SKM-1 treated with dmso at 0.1 percent for 144 hours (cell line): Measurements from ENCODE around the gene TSPAN5.

Source experiments
- DNase-seq: peaks from one replicate; lab custom pipeline; 2025; ENCODE audit not compliant: unreplicated experiment; lab: John Stamatoyannopoulos, UW

TSPAN5 gene

DNA sequence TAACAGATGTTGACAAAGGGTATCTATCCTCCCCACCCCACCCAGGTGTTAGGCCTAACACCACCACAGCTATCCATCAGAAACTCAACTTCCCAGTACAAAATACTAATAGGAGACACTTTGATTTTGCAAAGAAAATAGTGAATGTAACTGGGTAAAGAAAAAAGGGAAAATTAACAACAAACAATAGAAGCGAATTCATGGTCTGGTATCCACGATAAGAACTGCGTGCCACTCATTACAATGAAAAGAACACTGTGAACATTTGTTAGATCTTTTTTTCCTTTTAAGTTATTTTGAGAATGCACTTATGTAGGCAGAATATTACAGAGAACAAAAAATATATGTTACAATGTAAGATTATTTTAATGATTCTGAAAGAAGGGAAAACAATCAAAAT, 12.0 kb downstream of the TSPAN5 start:
- DNase-seq: no peak

DNA sequence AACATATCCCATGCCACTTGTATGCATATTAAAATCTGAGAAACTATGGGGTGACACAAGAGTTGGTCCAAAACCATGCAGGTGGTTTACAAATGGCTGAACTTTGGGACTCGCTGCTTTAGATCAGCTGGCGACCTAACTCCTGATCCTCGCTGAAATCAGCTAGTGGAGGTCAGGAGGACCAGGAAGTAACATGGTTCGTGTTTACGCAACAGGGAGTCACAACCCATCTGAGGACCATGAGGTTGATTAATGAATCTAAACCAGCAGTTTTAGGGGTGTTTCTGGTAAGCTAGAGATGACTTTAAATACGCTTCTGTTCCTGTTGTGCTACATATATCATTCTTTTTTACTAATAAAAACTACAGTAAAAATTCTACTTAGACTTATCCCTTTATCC, 12.9 kb downstream of the TSPAN5 start:
- DNase-seq: no peak

DNA sequence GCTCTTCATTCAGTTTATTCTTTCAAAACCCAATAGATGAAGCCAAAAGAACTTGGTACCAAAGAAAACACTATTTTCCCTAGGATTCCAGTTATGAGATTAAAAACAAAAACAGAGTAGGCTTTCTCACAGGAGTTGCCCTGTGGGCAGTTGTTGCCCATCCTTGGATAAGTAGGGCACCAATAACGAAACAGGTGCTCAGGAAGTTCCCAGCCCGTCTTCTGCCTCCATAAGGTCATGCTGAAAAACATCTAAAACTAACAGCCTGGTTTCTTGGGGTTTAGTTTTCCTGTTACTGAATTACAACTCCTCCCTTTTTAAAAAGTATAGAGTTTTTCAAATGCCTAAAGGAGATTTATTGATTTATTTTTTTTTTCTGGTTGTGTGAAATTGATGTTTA, 14.7 kb downstream of the TSPAN5 start:
- no peak for DNase-seq

DNA sequence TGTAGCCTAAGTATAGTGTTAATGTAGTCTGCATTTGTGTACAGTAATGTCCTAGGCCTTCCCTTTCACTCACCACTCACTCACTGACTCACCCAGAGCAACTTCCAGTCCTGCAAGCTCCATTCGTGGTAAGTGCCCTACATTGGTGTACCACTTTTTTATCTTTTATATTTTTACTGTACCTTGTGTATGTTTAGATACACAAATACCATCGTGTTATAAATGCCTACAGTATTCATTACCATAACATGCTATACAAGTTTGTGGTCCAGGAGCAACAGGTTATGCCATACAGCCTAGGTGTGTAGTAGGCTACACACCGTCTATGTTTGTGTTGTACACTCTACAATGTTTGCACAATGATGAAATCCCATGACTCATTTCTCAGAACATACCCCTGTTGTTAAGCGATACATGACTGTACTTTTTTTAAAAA, 15.4 kb downstream of the TSPAN5 start:
- DNase-seq: no peak

DNA sequence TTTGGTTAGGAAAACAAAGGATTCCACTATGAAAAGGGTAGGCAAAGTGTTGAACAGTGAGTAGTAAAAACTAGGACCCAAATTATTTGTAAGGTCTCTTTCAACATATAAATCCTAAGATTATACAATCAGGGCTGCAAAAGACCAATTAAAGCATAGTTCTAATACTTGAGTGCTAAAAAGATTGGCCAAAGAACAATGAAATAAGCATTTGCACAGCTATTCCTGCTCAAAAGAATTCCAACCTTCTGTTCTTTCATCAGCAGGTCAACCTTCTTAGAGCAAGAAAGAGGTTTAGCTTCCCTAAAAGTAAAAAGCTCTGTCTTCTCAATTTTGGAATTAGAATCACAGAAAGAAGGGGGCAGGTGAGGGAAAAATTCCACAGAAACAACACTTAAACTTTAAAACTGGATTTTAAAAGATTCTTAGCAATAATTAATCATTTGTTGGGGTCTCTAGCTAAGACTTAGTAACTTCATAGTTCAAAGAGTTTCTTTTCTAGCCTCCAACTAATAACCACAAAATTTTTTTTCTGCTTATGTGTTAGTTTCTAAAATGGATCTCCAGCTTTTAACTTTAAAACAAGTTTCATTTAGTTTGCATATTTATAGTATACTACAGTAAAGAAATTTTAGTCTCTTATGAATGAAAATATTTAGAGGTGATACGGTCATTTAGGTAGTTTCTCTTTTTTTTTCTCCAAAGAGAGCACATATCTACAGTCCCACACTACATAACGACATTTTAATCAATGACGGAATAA, 16.3 kb downstream of the TSPAN5 start:
- DNase-seq: no peak

DNA sequence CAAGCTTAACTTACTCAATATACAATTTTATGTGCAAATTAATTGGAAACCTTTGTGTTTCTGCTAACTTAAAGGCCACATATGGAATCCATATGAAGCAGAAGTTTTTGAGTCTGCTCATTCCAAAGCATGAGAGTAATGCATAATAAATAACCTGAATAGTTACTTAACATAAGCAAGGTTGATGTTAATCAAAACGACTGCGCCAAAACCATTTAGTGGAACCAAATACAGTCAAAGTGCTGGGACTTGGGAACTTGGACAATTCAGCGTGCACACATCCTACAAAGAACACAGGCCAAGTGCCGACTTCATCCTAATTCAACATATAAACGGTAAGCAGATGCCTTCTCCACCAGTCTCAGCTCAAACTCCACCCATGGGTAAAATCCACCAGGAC, 17.0 kb downstream of the TSPAN5 start:
- no peak for DNase-seq

DNA sequence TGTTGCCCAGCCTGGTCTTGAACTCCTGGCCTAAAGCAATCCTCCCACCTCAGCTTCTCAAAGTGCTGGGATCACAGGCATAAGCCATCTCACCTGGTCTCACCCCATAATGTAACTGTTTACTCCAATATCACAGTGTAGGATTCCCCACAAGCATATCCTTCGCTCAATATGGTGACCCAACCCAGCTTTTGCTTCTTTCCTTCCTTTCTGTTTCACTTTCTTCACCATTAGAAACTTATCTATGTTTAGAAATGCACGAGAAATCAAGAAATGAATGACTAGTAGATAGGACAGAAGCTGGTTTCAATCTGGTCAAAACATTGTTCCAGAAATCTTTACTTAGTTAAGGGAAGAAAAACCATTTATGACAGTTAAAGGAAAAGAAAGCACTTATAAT, 18.9 kb downstream of the TSPAN5 start:
- no peak for DNase-seq

DNA sequence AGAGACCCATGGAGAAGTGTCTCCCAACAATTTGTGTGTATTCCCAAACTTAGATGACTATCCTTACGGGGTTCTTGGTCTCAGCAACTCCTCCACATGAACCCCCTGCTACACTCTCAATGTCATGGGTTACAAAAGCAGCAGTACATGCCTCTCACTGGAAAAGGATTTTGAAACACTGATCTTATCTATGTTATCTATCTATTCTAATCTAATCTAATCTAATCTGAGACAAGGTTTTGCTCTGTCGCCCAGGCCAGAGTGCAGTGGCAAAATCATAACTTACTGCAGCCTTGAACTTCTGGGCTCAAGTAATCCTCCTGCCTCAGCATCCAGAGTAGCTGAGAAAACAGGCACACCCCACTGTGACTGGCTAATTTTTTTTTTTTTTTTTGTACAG, 19.3 kb downstream of the TSPAN5 start:
- DNase-seq: no peak

DNA sequence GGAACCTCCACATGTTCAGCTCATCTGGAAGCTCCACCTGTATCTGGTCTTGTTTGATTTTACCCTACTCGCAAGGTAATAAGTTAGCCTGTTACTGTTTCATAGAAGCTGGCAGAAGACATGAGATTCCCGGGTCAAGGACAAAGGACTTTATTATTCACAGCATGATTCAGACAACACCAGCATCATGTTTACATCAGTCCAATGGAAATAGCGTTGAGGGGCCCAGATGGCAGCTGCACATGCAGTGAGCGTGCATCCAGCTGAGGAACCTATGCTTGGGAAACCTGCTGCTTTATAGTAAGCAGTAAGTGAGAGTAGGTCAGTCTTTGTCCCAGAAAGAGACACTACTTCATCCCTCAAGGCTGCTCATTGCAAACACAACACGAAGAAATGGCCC, 19.8 kb downstream of the TSPAN5 start:
- DNase-seq: no peak

DNA sequence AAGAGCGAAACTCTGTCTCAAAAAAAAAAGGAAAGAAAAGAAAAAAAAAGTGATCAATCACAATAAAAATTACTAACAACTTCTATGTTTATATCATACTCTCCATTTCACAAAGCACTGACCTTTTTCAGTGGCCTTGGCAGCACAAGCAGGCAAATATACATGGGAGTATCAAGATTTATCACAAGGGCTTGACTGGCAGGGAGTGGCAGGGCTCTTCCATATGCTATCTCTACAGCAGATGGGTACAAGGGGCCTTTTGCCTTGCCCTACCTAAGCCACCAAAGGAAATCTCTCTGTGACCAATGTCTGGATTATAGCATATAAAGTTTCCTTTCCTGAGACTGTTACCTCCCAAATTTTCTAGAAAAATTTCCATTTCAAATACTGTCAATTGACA, 24.4 kb downstream of the TSPAN5 start:
- DNase-seq: no peak

DNA sequence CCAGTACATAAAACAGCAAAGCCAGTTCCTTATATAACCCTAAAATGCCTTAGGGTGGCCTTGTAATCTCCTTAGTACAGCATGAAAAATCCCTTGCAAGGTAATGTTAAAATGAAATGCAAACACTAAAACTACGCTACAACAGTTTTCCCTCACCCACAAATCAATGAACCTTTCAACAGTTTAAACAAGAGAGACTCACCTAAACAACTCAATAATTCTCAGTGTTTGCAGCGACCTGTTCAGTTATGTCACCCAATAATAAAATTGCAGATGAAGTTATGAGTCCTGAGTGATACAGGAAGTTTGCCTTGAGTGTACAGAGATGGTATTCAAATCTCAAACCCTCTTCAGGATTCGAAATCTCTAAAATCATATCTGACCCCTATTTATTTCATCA, 25.3 kb downstream of the TSPAN5 start:
- DNase-seq: no peak

DNA sequence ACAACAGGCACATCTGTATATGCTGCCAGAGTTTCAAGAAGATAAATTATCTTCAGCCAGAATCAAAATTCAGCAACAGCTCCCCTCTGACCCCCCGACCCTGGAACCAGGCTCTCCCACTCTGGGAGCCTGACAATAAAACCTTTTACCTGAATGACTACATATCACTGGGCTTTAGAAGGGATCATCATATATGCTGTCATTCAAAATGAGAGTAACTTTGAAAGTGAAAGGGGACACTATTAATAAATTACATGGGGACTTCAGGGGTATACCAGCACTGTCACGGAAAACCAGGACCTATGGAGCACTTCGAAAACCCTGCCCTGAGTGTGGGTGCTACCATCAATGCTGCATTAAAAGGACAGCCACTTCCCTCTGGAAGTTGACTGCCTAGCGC, 26.2 kb downstream of the TSPAN5 start:
- no peak for DNase-seq

DNA sequence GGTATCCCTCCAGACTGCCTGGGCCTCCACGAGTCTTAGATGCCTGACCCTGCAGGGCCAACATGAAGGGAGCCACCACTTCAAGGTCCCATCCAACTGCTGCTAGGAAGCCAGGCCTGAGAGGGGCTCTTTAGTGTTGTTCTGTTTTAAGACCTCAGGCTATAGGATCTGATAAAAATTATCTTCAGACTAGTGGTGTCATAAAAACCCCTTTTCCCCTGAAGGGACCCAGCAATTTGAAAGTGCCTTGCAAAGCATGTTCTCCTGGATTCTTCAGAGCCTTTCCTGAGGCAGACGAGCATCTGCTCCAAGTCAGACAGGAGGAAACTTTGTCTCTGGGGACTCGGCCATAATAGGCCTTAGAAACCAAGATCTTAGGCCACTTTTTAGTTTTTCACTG, 26.9 kb downstream of the TSPAN5 start:
- no peak for DNase-seq

DNA sequence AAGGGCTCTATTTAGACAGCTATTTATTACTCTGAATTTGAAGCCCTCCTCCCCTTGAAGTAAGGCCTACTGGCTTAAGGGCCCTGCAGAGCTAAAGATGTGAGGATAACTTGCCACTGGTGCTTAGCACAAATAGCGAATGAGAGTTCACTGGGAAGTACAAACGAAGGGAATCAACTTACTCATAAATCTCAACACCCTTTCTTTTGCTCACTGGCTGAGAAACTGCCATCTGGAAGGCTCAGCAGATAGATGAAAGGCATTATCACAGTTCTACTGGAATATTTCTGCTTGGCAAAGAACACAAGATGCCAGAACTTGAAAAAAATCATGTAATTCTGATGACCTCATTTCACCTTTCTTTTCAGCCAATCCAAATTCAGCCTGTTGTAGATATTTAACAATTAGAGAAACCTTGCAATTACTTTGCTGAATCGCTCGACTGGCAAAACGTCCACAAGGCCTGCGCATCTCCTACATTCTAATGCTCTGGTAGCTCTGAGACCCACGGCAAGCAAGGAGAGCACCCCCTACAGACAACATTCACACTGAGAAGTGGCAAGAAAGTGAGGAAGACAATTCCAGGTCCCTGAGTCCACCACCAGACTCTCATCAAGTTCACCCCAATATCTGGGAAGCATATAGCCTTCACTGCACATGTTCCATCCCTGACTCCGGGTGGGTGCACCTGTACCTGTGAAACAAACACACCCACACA, 27.5 kb downstream of the TSPAN5 start:
- DNase-seq: no peak

DNA sequence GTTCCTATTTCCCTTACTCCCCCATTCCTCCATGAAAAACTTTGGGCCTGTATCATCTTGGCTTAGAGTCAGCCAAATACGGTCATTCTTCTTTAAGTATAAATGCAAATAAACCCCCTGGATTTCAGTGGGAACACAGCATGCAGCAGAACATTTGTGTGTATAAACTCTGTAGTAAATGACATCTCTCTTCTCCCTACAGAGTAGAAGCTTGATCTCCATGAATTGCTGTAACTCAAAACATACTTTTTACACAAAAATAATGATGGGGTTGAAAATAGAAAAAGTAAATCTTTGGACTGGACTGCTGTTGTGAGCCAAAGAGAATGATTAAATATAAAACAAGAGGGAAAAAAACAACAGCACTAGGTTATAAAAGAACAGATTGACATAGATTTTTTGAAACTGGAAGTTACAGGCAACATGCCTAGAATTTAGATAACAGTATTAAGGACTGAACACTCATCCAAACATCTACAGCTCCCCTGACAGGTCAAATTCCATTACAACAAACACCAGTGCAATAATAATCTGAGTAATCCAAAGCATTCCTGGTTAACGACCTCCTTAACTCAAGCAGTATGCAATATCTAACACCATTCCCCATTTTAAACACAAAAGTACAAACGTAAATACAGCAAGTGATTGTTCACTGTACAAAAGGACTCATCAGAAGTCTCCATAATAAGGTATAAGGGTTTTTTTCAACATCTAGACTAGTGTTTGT, 30.7 kb downstream of the TSPAN5 start:
- DNase-seq: no peak

DNA sequence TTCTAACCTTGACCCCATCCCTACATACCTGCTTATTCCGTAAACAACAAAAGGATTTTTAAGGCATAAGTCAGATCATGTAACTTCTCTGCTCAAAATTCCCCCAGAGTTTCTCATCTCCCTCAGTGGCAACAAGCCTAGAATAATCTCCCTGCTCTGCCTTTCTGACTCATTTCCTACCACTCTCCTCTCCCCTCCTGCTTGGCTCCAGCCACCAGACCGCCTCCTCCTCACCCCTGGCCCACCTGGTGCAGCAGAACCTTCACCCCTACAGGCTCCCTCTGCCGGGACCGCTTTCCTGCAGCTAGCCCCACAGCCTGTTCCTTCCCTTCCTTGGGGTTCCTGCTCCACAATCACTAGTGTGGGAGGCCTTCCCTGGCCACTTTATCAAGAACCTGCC, 32.1 kb downstream of the TSPAN5 start:
- DNase-seq: no peak

DNA sequence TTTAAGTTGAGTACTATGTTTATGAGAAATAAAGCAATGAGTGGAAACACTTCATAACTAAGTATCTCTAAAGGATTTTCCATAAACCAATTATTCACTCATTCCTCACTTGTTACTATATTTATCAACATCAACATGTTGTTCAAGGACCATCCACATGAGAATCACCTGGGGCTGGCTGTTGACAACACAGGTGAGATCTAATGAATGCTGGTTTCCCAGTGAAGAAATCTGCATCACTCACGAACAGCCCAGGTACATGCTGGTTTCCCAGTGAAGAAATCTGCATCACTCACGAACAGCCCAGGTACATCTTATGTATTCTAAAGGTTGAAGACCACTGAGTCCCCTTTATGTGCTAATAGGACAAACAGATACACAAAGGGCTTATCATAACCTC, 32.5 kb downstream of the TSPAN5 start:
- DNase-seq: no peak

DNA sequence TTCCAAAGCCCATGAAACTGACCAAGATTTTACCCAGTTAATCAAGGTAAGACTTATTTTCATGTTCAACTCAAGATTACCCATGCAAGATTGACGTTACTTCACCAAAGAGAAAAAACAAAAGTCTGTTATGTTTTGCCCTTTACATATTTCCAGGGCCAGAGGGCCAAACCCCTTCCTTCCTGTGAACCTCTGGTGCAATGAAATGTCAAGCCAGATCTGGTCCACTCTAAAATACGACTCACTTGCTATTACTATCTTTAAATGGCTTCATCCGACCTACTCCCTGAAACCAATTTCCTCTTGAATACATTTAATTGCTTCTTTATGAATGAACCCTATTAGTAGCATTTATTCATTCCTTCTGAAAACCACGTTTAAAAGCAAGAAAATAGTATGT, 33.0 kb downstream of the TSPAN5 start:
- no peak for DNase-seq

DNA sequence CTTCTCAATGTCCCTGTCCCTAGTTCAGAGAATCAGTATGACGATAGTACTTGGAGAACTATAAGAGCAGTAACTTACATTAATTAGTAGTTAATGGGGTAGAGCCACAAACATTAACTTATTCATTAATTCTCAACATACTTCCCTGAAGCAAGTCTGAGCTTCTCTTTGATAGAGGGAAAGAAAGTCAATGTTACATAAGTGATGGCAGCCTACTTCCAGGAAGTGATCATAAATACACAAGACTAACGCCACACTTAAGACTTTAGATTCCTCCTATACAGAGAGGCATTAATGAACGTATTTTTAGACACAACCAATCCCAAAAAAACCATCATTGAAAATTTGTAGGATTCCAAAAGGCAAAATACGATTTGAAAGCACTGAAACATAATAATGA, 33.8 kb downstream of the TSPAN5 start:
- DNase-seq: no peak

DNA sequence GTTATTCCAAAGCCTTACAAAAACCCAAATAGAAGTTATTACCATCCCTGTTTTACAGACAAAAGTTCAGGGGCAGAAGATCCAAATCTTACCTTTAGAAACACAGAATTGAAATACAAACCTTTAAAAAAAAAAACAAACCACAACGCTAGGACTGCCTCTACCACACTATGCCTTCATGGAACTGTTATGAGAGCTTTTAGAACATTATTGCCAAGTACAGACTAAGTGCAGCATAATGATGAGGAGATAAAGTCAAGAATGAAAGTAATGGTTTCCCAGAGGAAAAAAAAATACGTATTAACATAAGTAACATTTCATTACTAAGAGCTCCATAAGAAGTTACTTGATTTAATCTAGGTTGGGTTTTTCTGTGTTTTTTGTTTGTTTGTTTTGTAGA, 34.3 kb downstream of the TSPAN5 start:
- no peak for DNase-seq

DNA sequence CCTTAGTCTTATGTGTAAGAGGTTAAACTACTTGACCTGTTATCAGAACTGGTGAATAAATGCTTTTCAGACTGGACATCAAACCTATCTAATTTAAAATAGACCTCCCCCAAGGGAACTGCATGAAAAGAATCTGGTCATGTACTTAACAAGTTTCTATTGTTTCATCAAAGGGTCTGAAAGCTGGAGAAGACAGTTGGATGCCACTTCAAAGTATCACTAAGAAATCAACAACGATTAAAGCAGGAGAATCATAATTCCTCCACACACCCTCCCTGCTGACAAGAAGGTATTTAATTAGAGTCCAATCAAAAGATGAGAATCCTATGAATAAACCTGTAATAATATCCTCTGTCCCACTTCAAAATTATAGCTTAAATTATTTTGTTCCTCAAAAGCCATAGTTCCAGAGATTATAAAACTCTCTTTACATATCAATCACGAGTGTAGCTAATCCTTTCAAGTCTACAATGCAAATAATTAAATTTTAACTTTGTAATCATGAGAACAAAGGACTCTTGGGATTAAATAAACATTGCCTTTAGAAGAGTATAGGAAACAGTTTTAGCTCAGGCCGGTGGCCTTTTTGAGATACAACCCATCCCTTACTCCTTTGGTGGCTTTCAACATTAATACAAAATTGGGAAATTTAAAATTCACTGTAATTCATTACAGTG, 35.1 kb downstream of the TSPAN5 start:
- DNase-seq: no peak
